ENCODE results near the gene VPS13D. TPM values are rescaled to one million over a fixed set of nuclear protein-coding genes. Genes with fewer than 3 reads are reported as not detected.
"Not testable (repeated sequence)": the region's sequence is repeated elsewhere in the genome, so short reads cannot be mapped to it uniquely, and the experiment has no call there.

VPS13D gene
- total and polyA plus RNA-seq, 2 donors from 2014 or later, result 19.4 to 75.8 TPM

DNA sequence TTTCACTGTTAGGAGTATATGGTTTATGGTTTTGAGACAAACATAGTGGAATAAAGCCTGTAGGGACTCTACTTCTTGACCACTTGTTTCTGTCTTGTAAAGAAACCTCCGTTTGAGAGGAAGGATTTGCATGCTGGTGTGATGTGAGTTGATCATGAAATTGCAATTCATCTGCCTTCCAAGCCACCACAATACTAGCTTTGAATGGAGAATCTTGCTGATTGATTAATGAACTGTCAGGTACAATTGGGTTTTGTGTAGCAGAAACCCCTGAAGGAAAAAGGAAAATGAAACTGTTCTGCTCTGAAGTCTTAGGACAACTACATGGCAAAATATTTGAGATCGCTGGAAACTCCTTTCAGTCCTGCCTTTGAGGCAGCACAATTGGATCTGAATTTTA, 90.7 kb downstream of the VPS13D start:
- Histone ChIP-seq H3K27me3 (ENCODE audit: control insufficient read depth, insufficient read depth, low read length) (no peaks in the 10 kb centered on the region), H3K36me3 (ENCODE audit: control insufficient read depth in 2 of 3, insufficient read depth in 3 of 3, low read length in 3 of 3) (peaks cover 0 to 43% (median 22%) of the 10 kb centered on the region in 3 donors), H3K4me1 (ENCODE audit: control insufficient read depth in 2 of 3, insufficient read depth in 2 of 3, low read depth in 1 of 3, low read length in 3 of 3) (no peaks in the 10 kb centered on the region), H3K9ac (ENCODE audit: low read length in 3 of 3) (no peak overlapping the region), H3K27ac (ENCODE audit: low read depth in 2 of 2, low read length in 2 of 2) (no peak overlapping the region), H3K4me3 (ENCODE audit: low read length in 3 of 3) (no peak overlapping the region), H3K9me3 (ENCODE audit: control insufficient read depth in 2 of 3, insufficient read depth in 1 of 3, low read length in 3 of 3) (no peaks in the 10 kb centered on the region)
- TF ChIP-seq, protein P1, sequence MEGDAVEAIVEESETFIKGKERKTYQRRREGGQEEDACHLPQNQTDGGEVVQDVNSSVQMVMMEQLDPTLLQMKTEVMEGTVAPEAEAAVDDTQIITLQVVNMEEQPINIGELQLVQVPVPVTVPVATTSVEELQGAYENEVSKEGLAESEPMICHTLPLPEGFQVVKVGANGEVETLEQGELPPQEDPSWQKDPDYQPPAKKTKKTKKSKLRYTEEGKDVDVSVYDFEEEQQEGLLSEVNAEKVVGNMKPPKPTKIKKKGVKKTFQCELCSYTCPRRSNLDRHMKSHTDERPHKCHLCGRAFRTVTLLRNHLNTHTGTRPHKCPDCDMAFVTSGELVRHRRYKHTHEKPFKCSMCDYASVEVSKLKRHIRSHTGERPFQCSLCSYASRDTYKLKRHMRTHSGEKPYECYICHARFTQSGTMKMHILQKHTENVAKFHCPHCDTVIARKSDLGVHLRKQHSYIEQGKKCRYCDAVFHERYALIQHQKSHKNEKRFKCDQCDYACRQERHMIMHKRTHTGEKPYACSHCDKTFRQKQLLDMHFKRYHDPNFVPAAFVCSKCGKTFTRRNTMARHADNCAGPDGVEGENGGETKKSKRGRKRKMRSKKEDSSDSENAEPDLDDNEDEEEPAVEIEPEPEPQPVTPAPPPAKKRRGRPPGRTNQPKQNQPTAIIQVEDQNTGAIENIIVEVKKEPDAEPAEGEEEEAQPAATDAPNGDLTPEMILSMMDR (IDR thresholded peaks at IDR 0.05; ENCODE audit: borderline replicate concordance, extremely low read depth, insufficient read depth), result no peak
- no peak for DNase-seq
- intact Hi-C loops (cut with DNase I), result no loop called here
- FAIRE-seq, result no peak

DNA sequence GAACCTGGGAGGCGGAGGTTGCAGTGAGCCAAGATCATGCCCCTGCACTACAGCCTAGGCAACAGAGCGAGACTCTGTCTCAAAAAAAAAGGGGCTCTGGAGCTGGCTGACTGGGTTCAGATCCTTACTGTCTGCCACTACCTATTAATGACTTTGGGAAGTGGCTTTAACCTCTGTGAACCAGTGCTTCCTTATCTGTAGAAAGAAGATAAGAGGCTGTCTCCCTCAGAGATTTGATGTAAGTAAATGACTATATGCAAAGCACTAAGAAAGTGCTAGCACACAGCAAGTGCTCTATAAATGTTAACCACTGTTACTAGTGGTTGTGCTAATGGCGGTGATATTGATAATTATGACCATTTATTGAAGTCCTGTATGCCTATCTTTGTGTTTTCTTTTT, 94.6 kb downstream of the VPS13D start:
- intact Hi-C loops (cut with DNase I), result no loop called here
- H3K9me3 ChIP-seq (ENCODE audit: control insufficient read depth in 2 of 3, insufficient read depth in 1 of 3, low read length in 3 of 3), result no peaks in the 10 kb centered on the region
- no peak overlapping the region for H3K9ac ChIP-seq (ENCODE audit: low read length in 3 of 3)
- H3K27ac ChIP-seq (ENCODE audit: low read depth in 2 of 2, low read length in 2 of 2), result no peak overlapping the region
- no peaks in the 10 kb centered on the region for H3K4me1 ChIP-seq (ENCODE audit: control insufficient read depth in 2 of 3, insufficient read depth in 2 of 3, low read depth in 1 of 3, low read length in 3 of 3)
- FAIRE-seq, result no peak
- TF ChIP-seq, protein P1 (IDR thresholded peaks at IDR 0.05; ENCODE audit: borderline replicate concordance, extremely low read depth, insufficient read depth), result no peak
- peaks cover 0 to 34% (median 18%) of the 10 kb centered on the region in 3 donors for H3K36me3 ChIP-seq (ENCODE audit: control insufficient read depth in 2 of 3, insufficient read depth in 3 of 3, low read length in 3 of 3)
- no peak for DNase-seq
- no peaks in the 10 kb centered on the region for H3K27me3 ChIP-seq (ENCODE audit: control insufficient read depth, insufficient read depth, low read length)
- H3K4me3 ChIP-seq (ENCODE audit: low read length in 3 of 3), result no peak overlapping the region

DNA sequence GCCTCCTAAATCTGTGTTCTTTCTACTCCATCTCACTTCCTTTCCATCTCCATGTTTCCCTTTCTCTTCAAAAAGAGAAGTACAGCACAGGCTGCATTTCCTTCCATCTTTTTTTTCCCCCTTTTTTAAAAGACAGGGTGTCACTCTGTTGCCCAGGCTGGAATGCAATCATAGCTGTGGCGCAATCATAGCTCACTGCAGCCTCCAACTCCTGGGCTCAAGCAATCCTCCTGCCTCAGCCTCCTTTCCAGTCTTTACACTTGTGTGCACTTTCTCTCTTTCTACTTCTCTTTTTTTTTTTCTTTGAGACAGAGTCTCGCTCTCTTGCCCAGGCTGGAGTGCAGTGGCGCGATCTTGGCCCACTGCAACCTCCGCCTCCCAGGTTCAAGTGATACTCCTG, 95.1 kb downstream of the VPS13D start:
- H3K27me3 ChIP-seq (ENCODE audit: control insufficient read depth, insufficient read depth, low read length); H3K4me1 ChIP-seq (ENCODE audit: control insufficient read depth in 2 of 3, insufficient read depth in 2 of 3, low read depth in 1 of 3, low read length in 3 of 3); intact Hi-C loops (cut with DNase I); H3K4me3 ChIP-seq (ENCODE audit: low read length in 3 of 3); H3K27ac ChIP-seq (ENCODE audit: low read depth in 2 of 2, low read length in 2 of 2); H3K9ac ChIP-seq (ENCODE audit: low read length in 3 of 3); FAIRE-seq; DNase-seq; H3K9me3 ChIP-seq (ENCODE audit: control insufficient read depth in 2 of 3, insufficient read depth in 1 of 3, low read length in 3 of 3): not testable (repeated sequence)
- H3K36me3 ChIP-seq (ENCODE audit: control insufficient read depth in 2 of 3, insufficient read depth in 3 of 3, low read length in 3 of 3), result peaks cover 0 to 28% (median 14%) of the 10 kb centered on the region in 3 donors

DNA sequence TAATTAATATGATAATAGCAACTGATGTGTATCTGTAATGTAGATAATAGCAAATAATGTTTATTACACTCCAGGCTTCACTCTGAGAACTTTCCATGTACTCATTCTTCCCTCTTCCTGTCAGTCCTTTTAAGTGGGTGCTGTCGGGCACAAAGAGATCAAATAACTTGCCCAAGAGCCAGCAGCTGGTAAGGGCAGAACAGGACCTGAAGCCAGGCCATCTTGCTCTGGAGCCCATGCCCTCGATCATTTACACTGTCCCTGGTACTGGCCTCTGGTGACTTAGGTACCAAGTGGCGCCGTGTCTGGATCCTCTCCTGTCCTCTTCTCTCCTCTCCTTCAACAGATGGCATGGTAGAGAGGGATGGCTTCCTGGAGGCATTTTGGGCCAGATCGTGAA, 97.2 kb downstream of the VPS13D start:
- TF ChIP-seq, protein P1 (IDR thresholded peaks at IDR 0.05; ENCODE audit: borderline replicate concordance, extremely low read depth, insufficient read depth), result no peak
- DNase-seq (no peak), FAIRE-seq (no peak)
- Histone ChIP-seq H3K4me3 (ENCODE audit: low read length in 3 of 3) (no peak overlapping the region), H3K27ac (ENCODE audit: low read depth in 2 of 2, low read length in 2 of 2) (no peak overlapping the region), H3K36me3 (ENCODE audit: control insufficient read depth in 2 of 3, insufficient read depth in 3 of 3, low read length in 3 of 3) (peaks cover 0 to 28% (median 14%) of the 10 kb centered on the region in 3 donors), H3K9me3 (ENCODE audit: control insufficient read depth in 2 of 3, insufficient read depth in 1 of 3, low read length in 3 of 3) (no peaks in the 10 kb centered on the region), H3K9ac (ENCODE audit: low read length in 3 of 3) (no peak overlapping the region), H3K27me3 (ENCODE audit: control insufficient read depth, insufficient read depth, low read length) (no peaks in the 10 kb centered on the region), H3K4me1 (ENCODE audit: control insufficient read depth in 2 of 3, insufficient read depth in 2 of 3, low read depth in 1 of 3, low read length in 3 of 3) (no peaks in the 10 kb centered on the region)
- intact Hi-C loops (cut with DNase I), result no loop called here

Data from kidney (tissue), 14 donors.